Astrocyte of the cerebellum (primary cell): ENCODE measurements around the gene ARHGEF10L.

Experiments
- DNase-seq: peaks from one replicate; pipeline ENCODE4 v3.0.0-alpha.2; 2011; ENCODE audit warnings: low read depth
- H3K4me3 ChIP-seq: 2 replicates; pipeline ENCODE4 v1.5.1; 2011; ENCODE audit warnings: mild to moderate bottlenecking, low read depth, low read length, moderate library complexity
- in situ Hi-C: cut with HindIII; loops from 2 replicates; pipeline ENCODE4 v1.10.0; 2017; ENCODE audit warnings: low sequenced_read_pairs
- TF ChIP-seq, protein P1 (sequence below): IDR thresholded peaks from 2 replicates; pipeline ENCODE4 v1.5.1; 2012; ENCODE audit warnings: low read length, low read depth, moderate library complexity, mild to moderate bottlenecking; ENCODE audit errors: missing control alignments

The ARHGEF10L gene

DNA sequence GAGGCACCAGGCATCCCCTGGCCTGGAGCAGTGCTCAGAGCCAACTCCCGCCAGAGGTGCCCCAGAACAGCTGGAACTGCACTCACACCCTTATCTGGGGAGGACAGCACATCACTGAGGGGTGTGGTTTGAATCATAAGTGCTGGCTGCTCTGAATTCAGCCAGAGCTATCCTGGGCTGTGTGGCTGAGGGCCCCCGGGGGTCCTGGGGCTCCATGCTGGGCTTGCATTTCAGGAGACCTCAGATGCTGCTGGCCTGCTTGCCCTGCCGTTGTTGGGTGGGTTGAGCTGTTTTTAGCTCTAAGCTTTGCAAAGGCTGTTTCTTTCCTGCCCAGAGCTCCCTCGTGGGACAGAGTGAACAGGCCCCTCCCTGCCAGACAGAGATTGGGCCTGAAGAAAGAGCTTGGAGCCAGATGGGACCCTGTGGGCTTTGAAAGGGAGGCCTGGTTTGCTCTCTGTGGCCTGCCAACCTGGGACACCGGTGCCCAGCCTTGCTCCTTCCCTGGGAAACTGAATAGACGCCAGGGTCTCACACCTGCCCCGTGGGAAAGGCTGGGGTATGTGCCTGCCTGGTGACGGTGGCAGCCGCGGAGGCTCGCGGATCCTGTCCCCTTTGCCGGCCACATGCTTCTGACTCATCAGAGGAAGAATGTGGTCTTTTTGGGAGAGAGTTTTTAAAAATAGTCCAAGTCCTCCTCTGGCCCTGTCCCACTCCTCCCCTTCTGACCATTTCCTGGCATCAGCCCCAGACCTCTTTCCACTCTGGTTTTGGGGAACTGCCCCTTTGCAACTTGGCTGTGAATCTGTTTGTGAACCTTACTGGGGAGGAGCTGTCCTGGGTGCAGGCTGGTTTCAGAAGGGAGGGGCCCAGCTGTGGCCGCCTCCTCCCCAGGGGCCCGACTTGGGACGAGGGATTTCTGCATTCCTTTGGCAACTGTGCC lies 30.0 kb downstream of the ARHGEF10L start:
- TF ChIP-seq, protein P1, sequence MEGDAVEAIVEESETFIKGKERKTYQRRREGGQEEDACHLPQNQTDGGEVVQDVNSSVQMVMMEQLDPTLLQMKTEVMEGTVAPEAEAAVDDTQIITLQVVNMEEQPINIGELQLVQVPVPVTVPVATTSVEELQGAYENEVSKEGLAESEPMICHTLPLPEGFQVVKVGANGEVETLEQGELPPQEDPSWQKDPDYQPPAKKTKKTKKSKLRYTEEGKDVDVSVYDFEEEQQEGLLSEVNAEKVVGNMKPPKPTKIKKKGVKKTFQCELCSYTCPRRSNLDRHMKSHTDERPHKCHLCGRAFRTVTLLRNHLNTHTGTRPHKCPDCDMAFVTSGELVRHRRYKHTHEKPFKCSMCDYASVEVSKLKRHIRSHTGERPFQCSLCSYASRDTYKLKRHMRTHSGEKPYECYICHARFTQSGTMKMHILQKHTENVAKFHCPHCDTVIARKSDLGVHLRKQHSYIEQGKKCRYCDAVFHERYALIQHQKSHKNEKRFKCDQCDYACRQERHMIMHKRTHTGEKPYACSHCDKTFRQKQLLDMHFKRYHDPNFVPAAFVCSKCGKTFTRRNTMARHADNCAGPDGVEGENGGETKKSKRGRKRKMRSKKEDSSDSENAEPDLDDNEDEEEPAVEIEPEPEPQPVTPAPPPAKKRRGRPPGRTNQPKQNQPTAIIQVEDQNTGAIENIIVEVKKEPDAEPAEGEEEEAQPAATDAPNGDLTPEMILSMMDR = no peak
- DNase-seq = peak; percentile 63
- H3K4me3 ChIP-seq = no peak overlapping the region
- in situ Hi-C loops = no loop called here

DNA sequence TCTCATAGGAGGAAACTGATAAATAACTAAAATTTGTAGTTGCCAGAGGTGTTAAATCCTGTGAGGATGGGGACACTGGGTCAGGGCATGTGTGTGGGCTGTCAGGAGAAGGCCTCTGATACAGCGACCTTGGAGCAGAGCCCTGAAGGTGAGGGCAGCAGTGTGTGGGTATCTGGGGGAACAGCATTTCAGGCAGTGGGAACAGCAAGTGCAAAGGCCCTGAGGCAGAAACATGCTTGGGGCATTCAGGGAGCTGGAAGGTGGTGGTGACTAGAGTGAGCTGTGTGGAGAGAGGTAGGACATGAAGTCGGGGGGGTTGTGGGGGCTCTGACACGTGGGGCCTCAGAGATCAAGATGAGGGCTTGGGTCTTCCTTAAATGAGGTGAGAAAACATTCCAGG lies 30.7 kb downstream of the ARHGEF10L start:
- TF ChIP-seq, protein P1 = no peak
- no peak overlapping the region for H3K4me3 ChIP-seq
- in situ Hi-C loops = no loop called here
- no peak for DNase-seq

DNA sequence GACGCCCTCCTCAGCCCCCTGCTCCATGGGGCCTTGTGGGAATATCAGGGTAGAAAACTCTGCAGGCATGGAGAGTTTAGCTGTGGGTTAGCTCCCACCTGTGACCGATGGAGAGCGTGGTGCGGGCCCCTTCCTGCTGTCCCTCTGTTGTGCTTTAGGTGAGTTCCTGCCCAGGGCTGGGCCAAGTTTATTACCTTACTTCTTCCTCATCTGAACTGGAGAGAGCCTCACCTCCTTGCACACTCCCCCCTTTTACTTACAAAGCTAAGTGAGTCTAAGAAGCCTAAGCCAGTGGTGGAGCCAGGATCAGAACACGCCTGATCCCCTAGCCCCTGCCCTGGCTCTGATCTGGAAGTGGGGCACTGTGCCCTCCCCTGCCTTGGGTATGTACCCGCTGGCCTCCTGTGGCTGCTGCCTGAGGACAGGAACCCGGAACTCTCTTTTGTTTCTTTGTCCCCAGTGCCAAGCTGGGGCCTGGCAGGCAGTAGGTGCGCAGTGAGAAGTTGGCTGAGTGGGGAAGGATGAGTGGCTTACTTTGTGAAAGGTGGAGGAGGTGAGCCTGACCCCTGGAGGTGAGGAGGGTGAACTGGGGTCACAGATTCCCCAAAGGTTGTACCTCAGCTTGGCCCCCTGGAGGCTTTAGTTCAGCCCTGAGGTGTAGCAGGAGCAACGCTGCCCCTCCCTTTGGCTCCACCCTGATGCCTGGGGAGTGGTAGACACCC lies 32.9 kb downstream of the ARHGEF10L start:
- no peak overlapping the region for H3K4me3 ChIP-seq
- in situ Hi-C loops = no loop called here
- TF ChIP-seq, protein P1 = no peak
- DNase-seq = no peak

DNA sequence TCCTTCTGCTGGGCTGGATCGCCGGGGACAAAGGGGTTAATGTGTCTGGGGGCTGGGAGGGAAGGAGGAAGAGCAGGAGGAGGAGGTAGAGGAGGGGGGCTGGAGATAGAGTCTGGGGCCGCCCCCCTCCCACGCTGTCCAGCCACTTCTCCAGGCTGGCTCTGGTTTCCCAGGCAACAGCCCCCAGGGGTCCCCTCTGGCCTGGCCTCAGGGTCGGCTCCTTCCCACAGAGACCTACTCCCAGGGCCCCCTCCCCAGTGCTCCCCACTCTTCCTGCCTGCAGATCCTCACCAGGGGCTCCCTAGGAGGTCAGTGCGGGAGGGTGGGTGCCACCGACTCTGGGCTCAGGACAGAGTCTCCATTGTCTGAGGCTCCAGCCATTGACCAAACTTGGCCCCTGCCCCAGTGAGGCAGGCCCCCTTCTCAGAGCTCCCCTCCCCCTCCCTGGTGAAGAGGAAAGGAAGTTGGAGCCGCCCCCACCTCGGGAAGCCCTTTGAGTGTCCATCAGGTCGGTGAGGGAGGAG lies 34.1 kb downstream of the ARHGEF10L start:
- TF ChIP-seq, protein P1 = no peak
- no peak for DNase-seq
- in situ Hi-C loops = no loop called here
- H3K4me3 ChIP-seq = no peak overlapping the region

DNA sequence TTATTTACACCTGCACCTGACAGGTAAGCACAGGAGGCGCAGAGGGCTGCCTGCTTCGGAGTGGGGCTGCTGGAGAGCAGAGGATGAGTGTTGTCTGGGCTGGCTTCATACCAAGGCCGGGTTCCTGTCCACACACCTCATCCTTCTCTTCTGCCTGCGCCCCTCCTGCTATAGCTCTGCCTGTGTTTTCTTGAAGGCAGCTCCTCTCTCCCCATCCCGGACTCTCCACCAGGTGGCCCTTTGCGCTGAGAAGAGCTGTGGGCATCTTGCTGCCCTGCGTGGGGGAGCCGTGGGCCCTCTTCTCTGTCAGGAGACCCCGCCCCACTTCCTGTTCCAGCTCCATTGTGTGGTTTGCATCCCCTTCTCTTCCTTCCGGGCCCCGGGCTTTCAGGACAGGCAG lies 35.0 kb downstream of the ARHGEF10L start:
- in situ Hi-C loops = no loop called here
- no peak overlapping the region for H3K4me3 ChIP-seq
- TF ChIP-seq, protein P1 = peak; percentile 31
- no peak for DNase-seq

DNA sequence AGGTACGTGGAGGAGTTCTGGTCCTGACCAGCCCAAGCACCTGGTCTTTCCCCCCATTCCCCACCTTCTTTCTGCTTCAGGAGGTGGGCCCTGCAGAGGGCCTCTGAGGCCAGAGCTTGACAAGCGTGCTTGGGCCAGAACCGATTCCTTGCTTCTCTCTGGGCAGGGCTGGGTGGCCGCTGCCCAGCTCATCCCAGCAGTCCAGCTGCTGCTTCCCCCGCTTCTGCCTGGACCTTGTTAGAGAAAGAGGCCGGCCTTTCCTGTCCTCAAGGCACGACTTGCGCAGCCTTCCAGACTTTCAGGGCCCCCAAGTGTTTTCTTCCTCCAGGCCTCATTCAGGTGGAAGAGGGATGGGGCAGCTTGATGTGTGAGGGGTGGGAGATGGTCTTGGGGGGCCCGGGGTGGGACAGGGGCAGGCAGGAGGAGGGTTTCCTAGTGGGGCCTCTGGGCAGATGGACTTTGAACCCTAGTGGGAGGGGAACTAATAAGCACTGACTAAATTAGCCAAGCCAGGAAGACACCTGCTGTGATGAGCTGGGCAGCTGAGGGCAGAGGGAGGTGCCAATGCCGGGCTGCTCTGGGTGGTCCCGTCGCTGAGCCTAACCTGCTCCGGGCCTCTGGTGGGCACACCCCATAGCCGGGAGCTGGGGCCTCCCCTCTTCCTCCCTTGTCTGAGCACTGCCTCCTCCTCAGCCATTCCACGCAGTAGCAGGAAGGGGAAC lies 36.5 kb downstream of the ARHGEF10L start:
- no peak overlapping the region for H3K4me3 ChIP-seq
- in situ Hi-C loops = no loop called here
- TF ChIP-seq, protein P1 = no peak
- no peak for DNase-seq
